ENCODE data around the gene TIMM50. TPM values are rescaled to one million over a fixed set of nuclear protein-coding genes. Genes with fewer than 3 reads are reported as not detected.

TIMM50 gene
- total and polyA plus RNA-seq, 2 of the 13 experiments (the other 11 are each of a cell fraction or from before 2014, with no cell fraction given) = 91.1 to 92.5 TPM

- H3K36me3 ChIP-seq (replicated peaks in 1 of 2; ENCODE audit: control insufficient read depth in 1 of 2, insufficient read depth in 2 of 2, low read length in 2 of 2) = peaks cover 11 to 25% of the 10 kb centered on the region in 2 experiments; a peak in 4 of 5 replicates
- TF ChIP-seq RFXANK (CRISPR knock-in tag; IDR thresholded peaks at IDR 0.05) (no peak), ZNF776 (CRISPR knock-in tag; IDR thresholded peaks at IDR 0.05) (no peak), THAP11 (CRISPR knock-in tag; IDR thresholded peaks at IDR 0.05) (no peak), ZNF558 (CRISPR knock-in tag; IDR thresholded peaks at IDR 0.05; ENCODE audit: borderline replicate concordance) (no peak)
- 0 out of 2 replicates have a peak, but pooled peaks cover 3% of the 10 kb centered on the region for H4K20me1 ChIP-seq (ENCODE audit: insufficient read depth, low read length)
- peak overlapping the region; percentile 85 for H3K4me2 ChIP-seq (ENCODE audit: low read depth, low read length)
- no TSS peak for BruUV-seq (replicated peaks)
- in situ Hi-C loops (cut with HindIII; ENCODE audit: extremely low pct_ligation_motif_present, low pct_unique_long_range_greater_than_20kb) (no loop called here), intact Hi-C loops (cut with micrococcal nuclease; ENCODE audit: unreplicated experiment) (no loop called here)
- ATAC-seq (no peak), DNase-seq (ENCODE audit: low spot score) (no peak), FAIRE-seq (no peak)
- WGBS (ENCODE audit: low lambda C conversion rate) = 90% methylated on average over 3 of the region's 3 CpGs
- no peak overlapping the region; a peak in 1 of 6 replicates for H3K4me3 ChIP-seq (replicated peaks in 1 of 3; ENCODE audit: insufficient read depth in 1 of 3, low read depth in 2 of 3, low read length in 3 of 3)
- peaks cover 54% of the 10 kb centered on the region for H3K4me1 ChIP-seq (ENCODE audit: insufficient read depth, low read length)
- no peaks in the 10 kb centered on the region for H3K9me3 ChIP-seq (ENCODE audit: low read length)
- POLR2A ChIA-PET = interaction anchor here (1.6 kb wide), 1 partner anchor 13 kb away, joined by 10 read pairs; the partner anchor contains the start of gene RPS16
- CTCF ChIA-PET (ENCODE audit: low intra/inter-chr PET ratio, low total read pairs) = no interaction called here
- peaks cover 0 to 3% of the 10 kb centered on the region in 2 experiments; a peak in 1 of 5 replicates for H3K27me3 ChIP-seq (ENCODE audit: control insufficient read depth in 1 of 2, insufficient read depth in 2 of 2, low read length in 2 of 2)
- H2AFZ ChIP-seq (ENCODE audit: low read length) = no peak overlapping the region
- H3K79me2 ChIP-seq (ENCODE audit: insufficient read depth, low read length) = peaks cover 80% of the 10 kb centered on the region
- no peak overlapping the region for H3K27ac ChIP-seq (ENCODE audit: extremely low read length, insufficient read depth, low read length)
- 0 out of 2 replicates have a peak overlapping the region, but pooled peaks have one; percentile 8 for H3K9ac ChIP-seq (ENCODE audit: insufficient read depth, low read depth, low read length)
Measured at GRCh38 chr19:39448271-39448670, 32.4 kb upstream of the TIMM50 start.

GRCh38 chr19:39449116-39449797 lies 31.4 kb upstream of the TIMM50 start:
- ChIA-PET POLR2A (interaction anchor here (1.6 to 2.0 kb wide), 2 partner anchors 14 kb away, joined by 4 to 10 read pairs; partner anchors contain the start of gene RPS16), CTCF (ENCODE audit: low intra/inter-chr PET ratio, low total read pairs) (no interaction called here)
- TF ChIP-seq ZBTB8A (CRISPR knock-in tag; IDR thresholded peaks at IDR 0.05; ENCODE audit: borderline replicate concordance, low read depth) = no peak
- intact Hi-C loops (cut with micrococcal nuclease; ENCODE audit: unreplicated experiment) (no loop called here), in situ Hi-C loops (cut with HindIII; ENCODE audit: extremely low pct_ligation_motif_present, low pct_unique_long_range_greater_than_20kb) (no loop called here)
- DNase-seq (ENCODE audit: low spot score) (no peak), ATAC-seq (no peak), FAIRE-seq (no peak)
- peaks cover 12 to 34% of the 10 kb centered on the region in 2 experiments; a peak in 4 of 5 replicates for H3K36me3 ChIP-seq (replicated peaks in 1 of 2; ENCODE audit: control insufficient read depth in 1 of 2, insufficient read depth in 2 of 2, low read length in 2 of 2)
- 0 out of 2 replicates have a peak, but pooled peaks cover 3% of the 10 kb centered on the region for H4K20me1 ChIP-seq (ENCODE audit: insufficient read depth, low read length)
- H3K9me3 ChIP-seq (ENCODE audit: low read length) = no peaks in the 10 kb centered on the region
- H2AFZ ChIP-seq (ENCODE audit: low read length) = no peak overlapping the region
- H3K4me1 ChIP-seq (ENCODE audit: insufficient read depth, low read length) = peaks cover 54% of the 10 kb centered on the region
- WGBS (ENCODE audit: low lambda C conversion rate) = 91% methylated on average over 8 of the region's 8 CpGs
- no peak overlapping the region for H3K9ac ChIP-seq (ENCODE audit: insufficient read depth, low read depth, low read length)
- peaks cover 82% of the 10 kb centered on the region for H3K79me2 ChIP-seq (ENCODE audit: insufficient read depth, low read length)
- peaks cover 0 to 3% of the 10 kb centered on the region in 2 experiments; a peak in 1 of 5 replicates for H3K27me3 ChIP-seq (ENCODE audit: control insufficient read depth in 1 of 2, insufficient read depth in 2 of 2, low read length in 2 of 2)
- no peak overlapping the region for H3K4me2 ChIP-seq (ENCODE audit: low read depth, low read length)
- H3K4me3 ChIP-seq (replicated peaks in 1 of 3; ENCODE audit: insufficient read depth in 1 of 3, low read depth in 2 of 3, low read length in 3 of 3) = no peak overlapping the region
- BruUV-seq (replicated peaks) = no TSS peak
- no peak overlapping the region for H3K27ac ChIP-seq (ENCODE audit: extremely low read length, insufficient read depth, low read length)

Measured in HepG2 (cell line).